ENCODE data around the gene FAM89B.
"Not testable (repeated sequence)": the region's sequence is repeated elsewhere in the genome, so short reads cannot be mapped to it uniquely, and the experiment has no call there.

FAM89B gene

DNA sequence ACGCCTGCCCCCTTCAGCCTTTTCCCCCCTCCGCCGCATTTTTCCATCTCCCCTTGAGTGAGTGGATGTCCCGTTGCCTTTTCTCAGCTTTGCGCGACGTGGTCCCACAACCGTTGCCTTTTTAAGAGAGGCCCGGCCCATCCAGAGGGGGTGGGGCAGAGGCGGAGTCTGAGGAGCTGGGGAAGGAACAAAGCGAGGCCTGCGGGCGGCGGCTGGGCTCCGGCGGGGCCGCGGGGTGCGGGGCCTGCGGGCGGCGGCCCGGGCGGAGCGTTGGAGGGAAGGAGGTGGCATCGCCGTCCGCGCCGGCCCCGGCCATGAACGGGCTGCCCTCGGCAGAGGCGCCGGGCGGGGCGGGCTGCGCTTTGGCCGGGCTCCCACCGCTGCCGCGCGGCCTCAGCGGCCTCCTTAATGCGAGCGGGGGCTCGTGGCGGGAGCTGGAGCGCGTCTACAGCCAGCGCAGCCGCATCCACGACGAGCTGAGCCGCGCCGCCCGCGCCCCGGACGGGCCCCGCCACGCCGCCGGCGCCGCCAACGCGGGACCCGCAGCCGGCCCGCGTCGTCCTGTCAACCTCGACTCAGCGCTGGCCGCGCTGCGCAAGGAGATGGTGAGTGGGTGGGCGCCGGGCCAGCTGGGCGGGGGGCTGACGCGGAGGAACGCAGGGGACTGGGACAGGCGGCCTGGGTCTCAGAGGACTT, at the start of gene FAM89B:
TSS of gene FAM89B (plus strand) at position 183 of the 696 bp plus-strand sequence. CDS start at position 315, 132 bp downstream.
- DNase-seq, result peak; percentile 91

DNA sequence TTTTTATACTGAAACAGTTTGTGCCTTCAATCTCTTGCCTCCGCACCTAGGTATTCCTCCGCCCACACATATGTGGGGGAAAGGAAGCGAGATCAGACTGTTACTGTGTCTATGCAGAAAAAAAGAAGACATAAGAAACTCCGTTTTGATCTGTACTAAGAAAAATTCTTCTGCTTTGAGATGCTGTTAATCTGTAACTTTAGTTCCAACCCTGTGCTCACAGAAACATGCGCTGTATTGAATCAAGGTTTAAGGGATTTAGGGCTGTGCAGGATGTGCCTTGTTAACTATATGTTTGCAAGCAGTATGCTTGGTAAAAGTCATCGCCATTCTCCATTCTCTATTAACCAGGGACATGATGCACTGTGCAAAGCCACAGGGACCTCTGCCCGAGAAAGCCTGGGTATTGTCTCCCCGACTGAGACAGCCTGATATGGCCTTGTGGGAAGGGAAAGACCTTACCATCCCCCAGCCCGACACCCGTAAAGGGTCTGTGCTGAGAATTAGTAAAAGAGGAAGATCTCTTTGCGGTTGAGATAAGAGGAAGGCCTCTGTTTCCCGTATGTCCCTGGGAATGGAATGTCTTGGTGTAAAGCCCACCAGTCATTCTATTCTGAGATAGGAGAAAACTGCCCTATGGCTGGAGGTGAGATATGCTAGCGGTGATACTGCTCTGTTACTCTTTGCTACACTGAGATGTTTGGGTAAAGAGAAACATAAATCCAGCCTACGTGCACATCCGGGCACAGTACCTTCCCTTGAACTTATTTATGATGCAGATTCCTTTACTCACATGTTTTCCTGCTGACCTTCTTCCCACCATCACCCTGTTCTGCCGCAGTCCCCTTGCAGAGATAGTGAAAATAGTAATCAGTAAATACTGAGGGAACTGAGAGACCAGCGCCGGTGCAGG, 49.4 kb upstream of the FAM89B start:
- DNase-seq, result not testable (repeated sequence)

DNA sequence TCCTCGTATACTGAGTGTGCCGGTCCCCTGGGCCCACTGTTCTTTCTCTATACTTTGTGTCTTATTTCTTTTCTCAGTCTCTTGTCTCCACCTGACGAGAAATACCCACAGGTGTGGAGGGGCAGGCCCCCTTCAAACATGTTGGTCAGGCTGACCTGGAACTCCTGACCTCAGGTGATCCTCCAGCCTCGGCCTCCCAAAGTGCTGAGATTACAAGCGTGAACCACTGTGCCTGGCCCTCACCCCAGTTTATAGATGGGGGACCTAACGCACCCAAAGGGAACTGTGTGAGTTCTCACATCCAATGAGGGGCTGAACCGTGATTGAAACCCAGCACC, 48.7 kb upstream of the FAM89B start:
- not testable (repeated sequence) for DNase-seq

DNA sequence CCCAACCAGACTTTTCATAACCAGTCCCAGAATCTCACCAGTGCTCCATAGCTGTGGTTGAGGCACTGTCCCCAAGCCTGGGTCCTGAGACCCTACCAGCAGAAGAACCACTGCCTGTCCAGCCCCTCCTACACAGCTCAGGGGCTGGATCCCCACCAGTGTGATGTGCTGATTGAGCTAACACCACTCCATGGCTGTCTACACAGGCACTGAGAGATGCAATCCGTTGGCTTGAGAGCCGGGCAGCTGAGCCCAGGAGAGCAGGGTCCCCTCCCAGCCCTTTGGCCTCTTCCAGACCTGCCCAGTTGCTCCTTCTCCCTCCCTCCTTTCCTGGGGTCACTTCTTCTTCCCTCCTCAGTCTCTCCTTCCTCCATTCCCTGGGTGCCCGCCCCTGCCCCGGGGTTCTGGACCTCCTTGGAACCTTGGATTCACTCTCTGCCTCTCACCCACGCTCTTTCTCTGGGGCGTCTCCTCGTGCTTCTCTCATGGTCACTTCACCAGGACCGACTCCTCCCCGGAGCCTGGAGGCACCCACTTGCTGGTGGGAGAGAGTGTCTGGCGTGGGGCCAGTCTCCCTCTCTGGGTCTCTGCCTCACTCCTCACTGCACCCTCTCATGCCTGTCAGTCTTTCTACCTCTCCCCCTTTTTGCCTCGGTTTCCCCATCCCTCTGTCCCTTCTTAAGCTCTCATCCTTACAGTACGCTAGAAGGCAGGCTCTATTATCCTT, 48.2 kb upstream of the FAM89B start:
- no peak for DNase-seq

DNA sequence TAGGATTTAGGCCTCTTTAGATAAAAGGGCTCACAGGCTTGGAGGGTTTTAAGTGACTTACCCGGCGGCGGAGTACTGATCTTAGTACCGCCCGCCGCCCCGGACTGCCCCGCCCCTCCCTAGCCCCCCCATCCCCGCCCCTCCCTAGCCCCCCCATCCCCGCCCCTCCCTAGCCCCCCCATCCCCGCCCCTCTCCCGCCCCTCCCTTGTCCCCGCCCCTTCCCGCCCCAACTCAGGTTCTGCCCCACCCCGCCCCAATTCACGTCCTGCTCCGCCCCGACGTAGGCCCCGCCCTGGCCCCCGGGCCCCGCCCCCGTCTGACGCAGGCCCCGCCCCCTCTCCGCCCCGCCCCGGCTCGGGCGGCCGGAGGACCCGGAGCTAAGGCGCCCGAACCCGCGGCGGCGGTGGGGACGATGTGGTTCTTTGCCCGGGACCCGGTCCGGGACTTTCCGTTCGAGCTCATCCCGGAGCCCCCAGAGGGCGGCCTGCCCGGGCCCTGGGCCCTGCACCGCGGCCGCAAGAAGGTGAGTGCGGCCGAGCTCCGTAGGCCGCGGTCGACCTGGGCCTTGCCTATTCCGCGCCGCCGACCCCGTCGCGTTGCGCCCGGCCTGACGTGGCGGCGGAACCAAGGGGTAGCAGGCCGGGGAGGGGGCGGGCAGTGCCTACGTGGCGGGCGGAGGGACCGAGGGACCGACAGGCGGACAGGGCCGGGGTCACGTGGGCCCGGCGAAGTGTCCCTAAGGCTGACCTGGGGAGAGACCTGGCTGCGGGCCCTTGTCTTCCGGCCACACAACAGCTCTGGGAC, 47.4 kb upstream of the FAM89B start, which contains the start of gene SCYL1:
TSS of gene SCYL1 (plus strand) at position 343 of the 805 bp plus-strand sequence. CDS start at position 414, 71 bp downstream.
- DNase-seq, result peak; percentile 82

DNA sequence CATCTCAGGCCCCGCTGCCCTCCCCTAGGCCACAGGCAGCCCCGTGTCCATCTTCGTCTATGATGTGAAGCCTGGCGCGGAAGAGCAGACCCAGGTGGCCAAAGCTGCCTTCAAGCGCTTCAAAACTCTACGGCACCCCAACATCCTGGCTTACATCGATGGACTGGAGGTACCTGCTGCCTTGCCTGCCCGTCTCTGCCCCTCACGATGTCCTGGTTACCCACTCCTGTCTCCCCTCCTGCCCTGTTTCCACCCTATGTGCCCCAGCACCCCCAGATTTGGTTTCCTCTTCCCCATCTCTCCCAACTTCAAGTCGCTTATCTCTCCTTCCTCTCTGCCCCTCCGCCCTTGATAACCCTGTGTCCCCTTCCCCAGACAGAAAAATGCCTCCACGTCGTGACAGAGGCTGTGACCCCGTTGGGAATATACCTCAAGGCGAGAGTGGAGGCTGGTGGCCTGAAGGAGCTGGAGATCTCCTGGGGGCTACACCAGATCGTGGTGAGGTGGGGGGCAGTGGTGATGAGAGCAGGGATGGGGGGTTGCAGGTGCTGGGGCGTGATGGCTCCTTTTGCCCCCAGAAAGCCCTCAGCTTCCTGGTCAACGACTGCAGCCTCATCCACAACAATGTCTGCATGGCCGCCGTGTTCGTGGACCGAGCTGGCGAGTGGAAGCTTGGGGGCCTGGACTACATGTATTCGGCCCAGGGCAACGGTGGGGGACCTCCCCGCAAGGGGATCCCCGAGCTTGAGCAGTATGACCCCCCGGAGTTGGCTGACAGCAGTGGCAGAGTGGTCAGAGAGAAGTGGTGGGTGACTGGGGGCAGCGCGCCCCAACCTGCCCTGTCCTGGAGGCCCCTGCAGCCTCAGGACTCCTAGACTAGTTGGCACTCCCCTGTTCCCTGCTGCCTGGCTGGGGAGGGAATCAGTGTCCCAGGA, 46.5 kb upstream of the FAM89B start:
- no peak for DNase-seq

DNA sequence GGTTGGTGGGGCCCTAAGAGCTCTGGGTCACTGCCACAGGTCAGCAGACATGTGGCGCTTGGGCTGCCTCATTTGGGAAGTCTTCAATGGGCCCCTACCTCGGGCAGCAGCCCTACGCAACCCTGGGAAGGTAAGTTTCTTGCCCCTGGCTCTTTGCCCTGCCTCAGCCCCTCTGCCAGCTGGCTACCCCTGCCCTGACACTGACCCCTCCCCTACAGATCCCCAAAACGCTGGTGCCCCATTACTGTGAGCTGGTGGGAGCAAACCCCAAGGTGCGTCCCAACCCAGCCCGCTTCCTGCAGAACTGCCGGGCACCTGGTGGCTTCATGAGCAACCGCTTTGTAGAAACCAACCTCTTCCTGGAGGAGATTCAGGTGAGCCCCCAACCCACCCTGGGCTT, 45.6 kb upstream of the FAM89B start:
- no peak for DNase-seq

DNA sequence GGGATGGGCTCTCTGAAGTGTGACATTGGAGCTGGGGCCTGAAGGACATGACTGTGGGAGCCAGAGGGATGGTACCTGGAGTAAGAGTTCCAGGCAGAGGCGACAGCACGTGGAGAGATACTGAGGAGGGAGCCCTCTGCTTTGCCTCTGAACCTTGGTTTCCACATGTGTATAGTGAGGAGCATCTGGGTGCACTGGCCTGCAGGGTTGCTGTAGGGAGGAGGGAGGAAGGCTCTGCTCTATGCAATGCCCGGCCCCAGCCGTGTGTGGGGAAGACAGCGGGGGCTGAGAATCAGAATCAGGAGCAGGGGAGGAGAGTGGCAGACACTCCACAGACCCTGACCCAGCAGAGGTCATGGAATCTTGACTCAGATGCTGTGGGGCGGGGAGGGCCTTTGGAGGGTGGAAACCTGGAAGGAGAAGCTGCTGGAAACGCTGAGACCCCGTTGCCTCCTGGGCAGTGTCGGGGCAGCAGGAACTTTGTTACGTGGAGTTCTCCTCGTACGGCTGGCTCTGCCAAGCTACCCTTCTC, 43.5 kb upstream of the FAM89B start:
- no peak for DNase-seq

DNA sequence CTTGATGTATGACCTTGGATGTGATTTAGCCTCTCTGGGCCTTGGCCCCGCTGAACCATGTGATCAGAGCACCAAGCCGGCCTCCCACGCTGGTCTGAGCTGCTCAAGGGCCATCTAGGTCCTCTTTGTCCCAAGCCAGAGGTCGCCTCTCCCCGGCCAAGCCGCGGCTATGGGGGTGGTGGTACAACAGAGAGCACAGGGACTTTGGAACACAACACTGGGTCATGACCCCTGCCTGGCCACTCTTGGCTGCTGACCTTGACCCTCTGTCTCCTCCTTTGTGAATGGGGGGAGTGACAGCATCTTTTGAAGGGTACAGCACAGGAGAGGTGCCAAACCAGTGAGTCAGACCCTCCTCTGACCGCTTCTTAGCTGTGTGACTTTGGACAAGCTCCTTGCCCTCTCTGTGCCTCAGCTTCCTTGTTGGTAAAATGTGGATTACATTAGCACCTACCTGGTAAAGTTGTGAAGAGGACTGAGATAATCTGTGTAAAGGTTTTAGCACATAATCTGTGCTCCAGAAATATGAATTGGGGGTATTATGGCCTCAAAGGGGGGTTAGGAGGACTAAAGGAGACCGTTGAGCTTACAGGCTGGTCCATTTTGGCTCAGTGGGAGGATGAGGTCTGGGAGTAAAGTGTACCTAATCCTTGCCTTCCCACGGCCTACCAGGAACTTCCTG, 42.7 kb upstream of the FAM89B start:
- DNase-seq, result no peak

DNA sequence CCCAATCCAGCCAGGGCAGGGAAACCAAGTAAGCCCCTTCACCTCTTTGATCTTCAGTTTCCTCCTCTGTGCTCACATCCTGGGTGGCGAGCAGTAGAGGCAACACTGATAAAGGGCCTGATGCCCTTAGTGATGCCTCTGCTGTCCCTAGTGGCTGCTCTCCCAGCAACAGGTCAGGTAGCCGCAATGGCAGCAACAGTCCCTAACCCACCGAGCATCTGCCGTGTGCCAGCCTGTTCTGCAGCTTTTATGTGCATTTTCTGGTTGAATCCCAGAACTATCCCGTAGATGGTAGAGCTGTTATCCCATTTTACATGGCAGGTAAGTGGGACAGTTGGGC, 42.2 kb upstream of the FAM89B start:
- no peak for DNase-seq

DNA sequence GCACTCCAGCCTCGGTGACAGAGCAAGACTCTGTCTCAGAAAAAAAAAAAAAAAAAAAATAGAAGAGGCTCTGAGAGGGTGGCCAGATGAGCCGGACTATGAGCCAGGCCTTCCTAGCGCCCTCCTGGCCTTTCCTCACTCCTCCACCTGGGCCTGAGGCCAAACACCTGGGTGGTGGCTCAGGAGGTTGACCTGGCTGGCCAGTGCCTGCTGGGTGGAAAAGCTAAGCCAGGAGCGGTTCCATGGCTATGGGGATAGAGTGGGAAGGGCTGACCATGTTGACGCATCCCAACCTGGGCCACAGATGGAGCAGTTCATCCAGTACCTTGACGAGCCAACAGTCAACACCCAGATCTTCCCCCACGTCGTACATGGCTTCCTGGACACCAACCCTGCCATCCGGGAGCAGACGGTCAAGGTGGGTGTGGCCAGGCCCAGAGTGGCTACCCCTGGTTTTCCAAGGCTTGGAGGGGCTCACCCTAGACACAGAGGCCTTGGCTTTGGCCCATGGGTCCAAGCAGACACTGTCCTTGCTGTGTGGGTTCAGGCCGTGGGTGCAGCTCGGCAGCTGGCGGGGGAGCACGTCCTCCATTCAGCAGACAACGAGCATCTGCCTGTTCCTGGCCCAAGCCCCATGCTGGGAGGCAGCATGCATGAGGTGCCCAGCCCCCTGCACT, 39.8 kb upstream of the FAM89B start:
- DNase-seq, result no peak

DNA sequence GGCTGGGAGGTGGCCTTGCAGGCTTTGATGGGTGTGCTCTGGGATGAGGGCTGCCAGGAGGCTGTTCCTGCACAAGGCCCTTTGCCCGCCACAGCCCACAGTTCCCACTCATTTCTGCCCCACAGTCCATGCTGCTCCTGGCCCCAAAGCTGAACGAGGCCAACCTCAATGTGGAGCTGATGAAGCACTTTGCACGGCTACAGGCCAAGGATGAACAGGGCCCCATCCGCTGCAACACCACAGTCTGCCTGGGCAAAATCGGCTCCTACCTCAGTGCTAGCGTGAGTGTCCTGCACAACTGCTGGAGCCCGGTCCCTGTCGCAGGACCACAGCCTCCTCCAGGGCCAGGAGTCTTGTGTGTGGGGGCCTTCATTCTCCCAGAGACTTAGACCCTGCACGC, 37.2 kb upstream of the FAM89B start:
- no peak for DNase-seq

DNA sequence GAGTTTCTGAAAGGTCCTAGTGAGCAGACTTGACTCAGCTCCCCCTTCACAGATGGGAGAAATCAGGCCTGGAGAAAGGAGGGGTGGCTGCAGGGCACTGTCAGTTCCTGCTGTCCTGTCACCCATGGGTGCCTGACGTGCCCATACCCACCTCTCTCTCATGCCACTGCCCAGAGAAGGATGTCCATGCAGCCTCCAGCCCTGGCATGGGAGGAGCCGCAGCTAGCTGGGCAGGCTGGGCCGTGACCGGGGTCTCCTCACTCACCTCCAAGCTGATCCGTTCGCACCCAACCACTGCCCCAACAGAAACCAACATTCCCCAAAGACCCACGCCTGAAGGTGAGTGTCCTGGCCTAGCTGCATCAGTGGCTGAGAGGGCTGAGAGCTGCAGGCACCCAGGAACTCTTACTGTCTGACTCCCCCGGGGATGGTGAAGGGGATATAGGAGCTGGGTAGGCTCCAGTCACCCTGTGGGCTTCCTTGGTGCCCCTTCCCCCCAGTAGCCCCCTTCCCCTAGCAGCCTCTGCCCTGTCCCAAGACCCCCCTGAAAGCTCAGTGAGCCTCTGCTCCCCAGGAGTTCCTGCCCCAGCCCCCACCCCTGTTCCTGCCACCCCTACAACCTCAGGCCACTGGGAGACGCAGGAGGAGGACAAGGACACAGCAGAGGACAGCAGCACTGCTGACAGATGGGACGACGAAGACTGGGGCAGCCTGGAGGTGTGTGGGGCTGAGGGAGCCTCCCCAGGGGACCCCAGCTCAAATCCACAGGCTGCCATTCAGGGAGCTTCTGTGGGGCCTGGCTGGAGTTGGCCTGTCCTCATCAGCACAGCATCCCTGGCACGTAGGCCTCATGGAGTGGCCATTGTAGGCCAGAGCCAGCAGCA, 35.7 kb upstream of the FAM89B start:
- DNase-seq, result no peak

DNA sequence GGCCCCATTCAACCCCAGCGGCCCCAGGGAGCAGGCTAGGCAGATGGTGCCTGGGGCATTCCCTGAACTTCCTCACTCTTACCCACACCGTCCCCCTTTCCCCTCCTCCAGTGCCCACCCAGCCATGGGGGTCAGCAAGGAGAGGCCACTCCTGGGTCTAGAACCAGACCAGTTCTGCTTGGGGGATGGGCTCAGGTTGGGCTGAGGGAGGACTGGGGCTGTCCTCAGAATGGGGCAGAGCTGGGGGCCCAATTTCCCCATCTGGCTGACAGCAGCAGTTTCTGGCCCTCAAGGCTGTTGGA, 35.1 kb upstream of the FAM89B start:
- DNase-seq, result no peak

DNA sequence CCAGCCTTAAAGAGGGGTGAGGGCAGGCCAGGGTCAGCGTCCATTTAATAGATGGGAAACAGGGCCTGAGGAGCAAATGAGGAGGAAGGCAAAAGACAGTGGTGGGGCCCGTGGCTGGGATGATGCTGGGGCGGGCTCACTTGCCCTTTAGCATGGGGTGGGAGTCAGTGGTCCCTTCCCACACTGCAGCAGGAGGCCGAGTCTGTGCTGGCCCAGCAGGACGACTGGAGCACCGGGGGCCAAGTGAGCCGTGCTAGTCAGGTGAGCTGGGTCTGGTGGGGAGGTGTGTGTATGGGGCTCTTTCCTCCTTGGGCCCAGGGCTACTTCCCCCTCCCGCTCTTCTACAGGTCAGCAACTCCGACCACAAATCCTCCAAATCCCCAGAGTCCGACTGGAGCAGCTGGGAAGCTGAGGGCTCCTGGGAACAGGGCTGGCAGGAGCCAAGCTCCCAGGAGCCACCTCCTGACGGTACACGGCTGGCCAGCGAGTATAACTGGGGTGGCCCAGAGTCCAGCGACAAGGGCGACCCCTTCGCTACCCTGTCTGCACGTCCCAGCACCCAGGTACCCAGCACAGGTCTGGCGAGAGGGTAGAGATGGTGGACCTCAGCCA, 34.6 kb upstream of the FAM89B start:
- DNase-seq, result no peak

DNA sequence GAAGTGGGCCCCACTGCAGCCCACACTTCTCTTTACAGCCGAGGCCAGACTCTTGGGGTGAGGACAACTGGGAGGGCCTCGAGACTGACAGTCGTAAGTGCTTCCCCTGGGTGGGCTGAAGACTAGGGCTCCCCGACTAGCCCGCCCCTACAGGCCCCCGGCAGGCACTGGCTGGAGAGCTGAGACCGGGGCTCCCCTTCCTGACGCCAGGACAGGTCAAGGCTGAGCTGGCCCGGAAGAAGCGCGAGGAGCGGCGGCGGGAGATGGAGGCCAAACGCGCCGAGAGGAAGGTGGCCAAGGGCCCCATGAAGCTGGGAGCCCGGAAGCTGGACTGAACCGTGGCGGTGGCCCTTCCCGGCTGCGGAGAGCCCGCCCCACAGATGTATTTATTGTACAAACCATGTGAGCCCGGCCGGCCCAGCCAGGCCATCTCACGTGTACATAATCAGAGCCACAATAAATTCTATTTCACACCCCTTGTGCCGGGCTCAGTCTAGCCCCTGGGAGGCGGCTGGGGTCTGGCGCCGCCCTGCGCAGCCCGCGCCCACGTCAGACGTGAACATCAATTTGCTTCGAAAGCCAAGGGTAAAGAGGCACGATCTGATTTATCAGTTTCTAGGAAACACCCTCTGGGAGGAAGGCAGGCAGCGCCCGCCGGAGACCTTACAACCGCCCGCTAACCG, 34.0 kb upstream of the FAM89B start:
- no peak for DNase-seq

DNA sequence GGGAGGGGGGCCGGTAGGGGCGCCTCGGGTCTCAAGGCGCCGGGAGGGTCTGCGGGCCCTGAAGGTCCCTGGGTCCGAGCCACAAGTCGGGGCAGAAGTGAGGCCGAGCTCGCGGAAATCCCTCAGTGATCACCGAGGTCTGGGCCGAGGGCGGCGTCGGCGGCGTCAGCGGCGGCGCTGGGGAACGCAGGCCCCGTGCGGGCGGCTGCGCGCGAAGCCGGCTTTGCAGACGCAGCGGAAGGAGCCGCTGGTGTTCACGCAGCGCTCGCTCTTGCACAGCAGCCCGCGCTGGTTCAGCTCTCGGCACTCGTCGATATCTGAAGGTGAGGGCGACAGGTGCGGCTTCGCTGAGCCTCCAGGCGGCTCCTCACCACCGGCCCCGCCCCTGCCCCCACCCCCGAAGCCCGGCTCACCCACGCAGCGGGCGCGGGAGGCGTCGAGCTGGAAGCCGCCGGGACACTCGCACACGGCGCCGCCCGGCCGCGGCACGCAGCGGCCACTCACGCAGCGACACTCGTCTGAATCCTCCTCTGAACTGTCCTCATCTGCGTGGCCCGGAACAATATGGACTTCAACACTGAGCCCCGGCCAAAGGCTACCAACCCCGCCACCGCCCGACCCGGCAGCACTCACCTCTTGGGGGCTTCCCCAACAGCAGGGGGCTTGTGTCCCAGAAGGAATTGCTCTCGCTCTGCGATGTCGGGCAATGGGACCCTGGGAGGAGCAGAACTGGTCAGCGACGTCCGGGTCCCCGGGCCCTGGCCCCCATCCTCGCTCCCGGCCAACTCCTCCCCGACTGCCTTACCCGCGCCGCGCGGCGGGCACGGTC, 33.2 kb upstream of the FAM89B start:
- DNase-seq, result no peak
